ENCODE measurements around the gene ALPP.

Gene ALPP

GRCh38 chr2:232353096-232353495 is 25.5 kb upstream of the ALPP start:
- Histone ChIP-seq H3K79me2 (ENCODE audit: insufficient read depth, low read length) (no peaks in the 10 kb centered on the region), H3K9me3 (ENCODE audit: insufficient read depth, low read length) (no peaks in the 10 kb centered on the region), H3K27ac (ENCODE audit: low read depth, low read length) (no peak overlapping the region), H3K9ac (ENCODE audit: low read length) (no peak overlapping the region), H3K27me3 (ENCODE audit: low read length) (no peaks in the 10 kb centered on the region), H4K20me1 (ENCODE audit: low read depth, low read length) (no peaks in the 10 kb centered on the region), H3K4me3 (ENCODE audit: insufficient read depth, low read length, poor library complexity, severe bottlenecking) (no peak overlapping the region), H3K9me2 (replicated peaks; ENCODE audit: insufficient read depth, low read length) (no peaks in the 10 kb centered on the region), H2AFZ (ENCODE audit: low read depth, low read length, severe bottlenecking) (no peak overlapping the region), H3F3A (ENCODE audit: insufficient read depth) (no peaks in the 10 kb centered on the region), H3K4me2 (ENCODE audit: low read depth, low read length, poor library complexity, severe bottlenecking) (no peak overlapping the region), H3K36me3 (ENCODE audit: low read length) (no peaks in the 10 kb centered on the region)
- no peak for TF ChIP-seq CTCF (IDR thresholded peaks at IDR 0.05; ENCODE audit: insufficient read depth, low read length, poor library complexity, severe bottlenecking)

GRCh38 chr2:232353660-232354059 is 24.9 kb upstream of the ALPP start:
- no peaks in the 10 kb centered on the region for H4K20me1 ChIP-seq (ENCODE audit: low read depth, low read length)
- H3K4me2 ChIP-seq (ENCODE audit: low read depth, low read length, poor library complexity, severe bottlenecking), result no peak overlapping the region
- H2AFZ ChIP-seq (ENCODE audit: low read depth, low read length, severe bottlenecking), result no peak overlapping the region
- no peaks in the 10 kb centered on the region for H3K9me2 ChIP-seq (replicated peaks; ENCODE audit: insufficient read depth, low read length)
- no peaks in the 10 kb centered on the region for H3K79me2 ChIP-seq (ENCODE audit: insufficient read depth, low read length)
- H3K36me3 ChIP-seq (ENCODE audit: low read length), result no peaks in the 10 kb centered on the region
- H3F3A ChIP-seq (ENCODE audit: insufficient read depth), result no peaks in the 10 kb centered on the region
- no peak overlapping the region for H3K9ac ChIP-seq (ENCODE audit: low read length)
- no peaks in the 10 kb centered on the region for H3K27me3 ChIP-seq (ENCODE audit: low read length)
- H3K9me3 ChIP-seq (ENCODE audit: insufficient read depth, low read length), result no peaks in the 10 kb centered on the region
- H3K27ac ChIP-seq (ENCODE audit: low read depth, low read length), result no peak overlapping the region
- H3K4me3 ChIP-seq (ENCODE audit: insufficient read depth, low read length, poor library complexity, severe bottlenecking), result no peak overlapping the region
- TF ChIP-seq CTCF (IDR thresholded peaks at IDR 0.05; ENCODE audit: insufficient read depth, low read length, poor library complexity, severe bottlenecking) (no peak), EZH2phosphoT487 (conservative IDR thresholded peaks at IDR 0.05; ENCODE audit: low read length) (no peak)

GRCh38 chr2:232354069-232354468 is 24.5 kb upstream of the ALPP start:
- H3K27me3 ChIP-seq (ENCODE audit: low read length), result no peaks in the 10 kb centered on the region

More at GRCh38 chr2:232354069-232354468, 24.5 kb upstream of the ALPP start:
- Histone ChIP-seq H4K20me1 (ENCODE audit: low read depth, low read length) (no peaks in the 10 kb centered on the region), H3K9me3 (ENCODE audit: insufficient read depth, low read length) (no peaks in the 10 kb centered on the region), H3K36me3 (ENCODE audit: low read length) (no peaks in the 10 kb centered on the region), H2AFZ (ENCODE audit: low read depth, low read length, severe bottlenecking) (no peak overlapping the region), H3K4me3 (ENCODE audit: insufficient read depth, low read length, poor library complexity, severe bottlenecking) (no peak overlapping the region), H3K27ac (ENCODE audit: low read depth, low read length) (no peak overlapping the region), H3K4me2 (ENCODE audit: low read depth, low read length, poor library complexity, severe bottlenecking) (no peak overlapping the region), H3K9me2 (replicated peaks; ENCODE audit: insufficient read depth, low read length) (no peaks in the 10 kb centered on the region), H3K79me2 (ENCODE audit: insufficient read depth, low read length) (no peaks in the 10 kb centered on the region), H3K9ac (ENCODE audit: low read length) (no peak overlapping the region), H3F3A (ENCODE audit: insufficient read depth) (no peaks in the 10 kb centered on the region)
- TF ChIP-seq EZH2phosphoT487 (conservative IDR thresholded peaks at IDR 0.05; ENCODE audit: low read length), result no peak
- TF ChIP-seq CTCF (IDR thresholded peaks at IDR 0.05; ENCODE audit: insufficient read depth, low read length, poor library complexity, severe bottlenecking), result no peak

Data from SU-DHL-6 (cell line).